Activated CD4-positive, alpha-beta memory T cell treated with anti-CD3 and anti-CD28 coated beads, Interleukin-2, amount 10 ng/mL, durations not matched to agents 7 days and 5 days (primary cell): ENCODE measurements around the gene WNK1. TPM values are rescaled to one million over a fixed set of nuclear protein-coding genes. Genes with fewer than 3 reads are reported as not detected.

ENCODE experiments used
- total RNA-seq, 2 experiments: library from RNA; stranded (reverse); gene quantifications; one replicate each; pipeline ENCODE4 v1.2.3, GENCODE V29; 2021

The WNK1 gene
- total RNA-seq, 2 experiments from 2014 or later, result 154 to 180 TPM

Other genes with a start within 250 kb of the WNK1 start
- gene NINJ2, start 89.1 kb upstream of the WNK1 start, total RNA-seq, result 10 to 100 TPM; 13.1 to 13.5 TPM
- 10 to 100 TPM; 14.5 to 14.9 TPM for gene RAD52, start 197.1 kb downstream of the WNK1 start, total RNA-seq
- gene ERC1, start 238.6 kb downstream of the WNK1 start, total RNA-seq, result 10 to 100 TPM; 33.5 to 37.9 TPM